DOHH2 (cell line): ENCODE measurements around the gene PIK3CA.

Experiments
- CTCF ChIP-seq: fragments of 200-600 bp; sonication (generic); IDR thresholded peaks from one replicate; pipeline ENCODE4 v1.5.1; 2014; ENCODE audit warnings: antibody characterized with exemption, mild to moderate bottlenecking, low read depth, low read length; ENCODE audit not compliant: poor library complexity, severe bottlenecking
- EZH2phosphoT487 ChIP-seq: fragments of 200-600 bp; sonication (generic); IDR thresholded peaks from 2 replicates; pipeline ENCODE4 v1.6.1; 2017; ENCODE audit warnings: borderline replicate concordance, mild to moderate bottlenecking, antibody characterized with exemption, low read length, moderate library complexity, mixed read lengths

DNA sequence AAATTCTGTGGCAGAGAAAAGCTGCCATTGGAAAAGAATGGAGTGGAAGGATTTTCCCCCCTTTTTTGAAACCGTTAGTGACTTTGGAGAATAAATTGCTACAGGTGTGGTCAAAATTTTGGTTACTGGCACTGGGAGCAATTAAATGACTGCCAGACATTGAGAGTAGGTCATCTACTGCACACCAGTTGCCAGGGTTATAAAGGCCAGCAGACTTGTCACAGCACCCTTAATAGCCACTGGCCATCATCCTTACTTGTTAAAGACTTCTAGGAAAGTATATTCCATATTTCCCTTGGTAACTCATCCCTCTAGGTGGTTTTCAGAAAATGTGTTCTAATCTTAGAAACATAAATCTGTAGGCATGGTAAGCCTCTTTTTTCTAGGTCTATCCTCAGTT, 8.0 kb downstream of the PIK3CA start:
- TF ChIP-seq CTCF, result no peak
- TF ChIP-seq EZH2phosphoT487, result no peak
